Keratinocyte (primary cell): Measurements from ENCODE around the gene METTL4.

ENCODE experiments used
- CTCF ChIP-seq, 3 experiments: IDR thresholded peaks in 1 of 3; conservative IDR thresholded peaks in 1 of 3; optimal IDR thresholded peaks in 1 of 3; 2 replicates in 2 of 3; 3 replicates in 1 of 3; pipeline versions ENCODE3 to v1.5.1; 2011; ENCODE audit warnings: low read length in 3 of 3, mild to moderate bottlenecking in 3 of 3, moderate library complexity in 2 of 3, control low read depth in 1 of 3, inconsistent platforms in 1 of 3; ENCODE audit not compliant: insufficient read depth in 2 of 3; ENCODE audit errors: extremely low read depth in 1 of 3
- EZH2 ChIP-seq: IDR thresholded peaks from one replicate; pipeline ENCODE4 v1.6.1; 2012; ENCODE audit warnings: inconsistent platforms, mild to moderate bottlenecking, low read length, moderate library complexity

DNA sequence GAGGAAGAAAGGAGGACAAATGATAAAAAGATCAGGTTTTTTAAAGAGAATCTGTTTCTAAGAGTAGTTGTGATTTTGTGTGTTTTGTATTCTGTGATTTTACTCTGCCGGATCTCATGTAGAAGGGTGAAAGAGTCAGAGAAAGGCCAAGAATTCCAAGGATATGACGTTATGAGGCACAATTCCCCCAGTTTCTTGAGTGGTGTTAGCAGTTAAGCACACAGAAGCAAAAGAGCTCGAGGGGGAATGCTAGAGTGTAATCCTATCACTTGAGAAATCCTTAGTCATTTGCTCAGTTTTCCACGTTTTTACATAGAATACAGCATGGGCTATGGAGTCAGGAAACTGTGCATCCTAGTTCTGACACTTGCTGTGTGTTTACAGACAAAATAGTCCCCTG, 34.8 kb downstream of the METTL4 start:
- no peak for TF ChIP-seq CTCF (optimal IDR thresholded peaks at IDR 0.05 in 1 of 3, IDR thresholded peaks at IDR 0.05 in 1 of 3, conservative IDR thresholded peaks at IDR 0.05 in 1 of 3; ENCODE audit: extremely low read depth in 1 of 3, insufficient read depth in 2 of 3, low read length in 3 of 3)
- TF ChIP-seq EZH2: no peak
